GM23248 (cell line): ENCODE data around the gene ACTR10. TPM values are rescaled to one million over a fixed set of nuclear protein-coding genes. Genes with fewer than 3 reads are reported as not detected.

Experiments used
- DNase-seq: peaks from one replicate; pipeline ENCODE4 v3.0.0-alpha.2; 2015
- H2AFZ ChIP-seq: fragments of 200-600 bp; sonication (generic); 2 replicates; pipeline ENCODE4 v1.6.1; 2016; ENCODE audit warnings: antibody characterized with exemption
- H3F3A ChIP-seq: fragments of 200-600 bp; sonication (generic); 2 replicates; pipeline ENCODE4 v1.6.1; 2016; ENCODE audit warnings: mild to moderate bottlenecking, antibody characterized with exemption, mixed run types; ENCODE audit not compliant: insufficient read depth
- H3K27ac ChIP-seq: fragments of 200-600 bp; sonication (generic); 2 replicates; pipeline ENCODE4 v1.5.1; 2016; ENCODE audit warnings: mild to moderate bottlenecking
- H3K27me3 ChIP-seq: fragments of 200-600 bp; sonication (generic); replicated peaks from 2 replicates; pipeline ENCODE4 v1.6.1; 2016; ENCODE audit warnings: mild to moderate bottlenecking; ENCODE audit not compliant: insufficient read depth
- H3K36me3 ChIP-seq: fragments of 200-600 bp; sonication (generic); 2 replicates; pipeline ENCODE4 v1.6.1; 2016; ENCODE audit warnings: low read depth, mild to moderate bottlenecking
- H3K4me1 ChIP-seq: fragments of 200-600 bp; sonication (generic); 2 replicates; pipeline ENCODE4 v1.6.1; 2016; ENCODE audit warnings: mild to moderate bottlenecking; ENCODE audit not compliant: insufficient read depth
- H3K4me2 ChIP-seq: fragments of 200-600 bp; sonication (generic); one replicate; pipeline ENCODE4 v1.6.1; 2016; ENCODE audit warnings: mild to moderate bottlenecking; ENCODE audit not compliant: unreplicated experiment
- H3K4me3 ChIP-seq: fragments of 200-600 bp; sonication (generic); 2 replicates; pipeline ENCODE4 v1.5.1; 2016; ENCODE audit warnings: mild to moderate bottlenecking
- H3K79me2 ChIP-seq: fragments of 200-600 bp; sonication (generic); 2 replicates; pipeline ENCODE4 v1.6.1; 2016; ENCODE audit warnings: mild to moderate bottlenecking; ENCODE audit not compliant: insufficient read depth
- H3K9ac ChIP-seq: fragments of 200-600 bp; sonication (generic); 2 replicates; pipeline ENCODE4 v1.6.1; 2016; ENCODE audit warnings: mild to moderate bottlenecking
- H3K9me2 ChIP-seq: fragments of 200-600 bp; sonication (generic); 2 replicates; pipeline ENCODE4 v1.6.1; 2016; ENCODE audit warnings: mixed run types, mild to moderate bottlenecking, moderate library complexity; ENCODE audit not compliant: insufficient read depth
- H3K9me3 ChIP-seq: fragments of 200-600 bp; sonication (generic); one replicate; pipeline ENCODE4 v1.6.1; 2017; ENCODE audit warnings: low read depth
- H4K20me1 ChIP-seq: fragments of 200-600 bp; sonication (generic); 2 replicates; pipeline ENCODE4 v1.6.0; 2016; ENCODE audit not compliant: insufficient read depth
- EZH2 ChIP-seq: fragments of 200-600 bp; sonication (generic); IDR thresholded peaks from 2 replicates; pipeline ENCODE4 v1.6.1; 2018; ENCODE audit warnings: antibody characterized with exemption, mild to moderate bottlenecking; ENCODE audit not compliant: insufficient read depth, poor library complexity, severe bottlenecking
- EZH2phosphoT487 ChIP-seq: fragments of 200-600 bp; sonication (generic); IDR thresholded peaks from 2 replicates; pipeline ENCODE4 v1.6.1; 2018; ENCODE audit warnings: antibody characterized with exemption, moderate library complexity, mild to moderate bottlenecking, low read depth; ENCODE audit not compliant: insufficient read depth
- WGBS, 2 experiments: methylation state at CpG; one replicate each; pipeline ENCODE4 v1.1.6; 2015 to 2017; ENCODE audit warnings: low lambda C conversion rate in 2 of 2, low coverage in 1 of 2; ENCODE audit errors: missing lambda C conversion rate in 2 of 2; 5-methylcytosine and 5-hydroxymethylcytosine counted together
- in situ Hi-C: fragments of 300-500 bp; cut with MboI; formaldehyde crosslinking; loops from 2 replicates; pipeline ENCODE4 v1.15.0; 2020
- polyA plus RNA-seq: library from polyadenylated mRNA; unstranded; fragments of >200 nt; fragmentation: Nextera tagmentation; extraction: Ambion mirVana; gene quantifications from 2 replicates; pipeline ENCODE4 v1.2.1, GENCODE V29; 2016
- total RNA-seq: library from RNA; depleted of rRNA; stranded (reverse); fragments of >200 nt; shearing (Covaris generic); gene quantifications from 2 replicates; pipeline ENCODE4 v1.2.3, GENCODE V29; 2014

ACTR10 gene
- total and polyA plus RNA-seq, 2 experiments from 2014 or later, result 69.9 to 188 TPM

DNA sequence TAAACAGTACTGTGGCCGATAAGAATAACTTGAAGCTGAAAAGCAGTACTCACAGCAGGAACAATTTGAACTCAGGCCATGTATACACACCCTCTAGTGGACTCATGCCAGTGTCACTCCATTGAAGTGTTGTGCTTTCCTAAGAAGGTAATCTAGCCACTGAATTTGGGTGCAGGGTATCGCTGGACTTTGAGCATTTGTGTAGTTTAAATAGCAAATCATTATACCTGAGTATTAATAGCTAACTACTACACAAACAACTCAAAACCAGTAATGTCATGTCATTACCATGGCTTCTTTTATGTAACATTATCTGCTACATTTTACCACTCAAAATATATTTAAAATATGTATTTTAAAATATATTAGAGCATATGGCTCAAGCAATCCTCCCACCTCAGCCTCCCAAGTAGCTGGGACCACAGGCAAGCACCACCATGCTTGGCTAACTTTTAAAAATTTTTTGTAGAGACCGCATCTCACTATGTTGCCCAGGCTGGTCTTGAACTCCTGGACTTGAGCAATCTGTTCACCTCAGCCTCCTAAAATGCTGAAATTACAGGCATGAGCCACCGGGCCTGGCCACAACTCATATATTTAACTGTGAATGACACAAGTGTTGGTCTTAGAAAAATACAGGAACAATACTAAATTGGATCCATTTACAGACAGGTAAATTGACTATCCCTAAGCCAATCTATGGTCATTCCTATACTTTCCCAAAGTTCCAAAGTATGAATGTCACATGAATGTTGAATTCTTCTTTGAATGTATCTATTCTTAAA is 72.8 kb downstream of the ACTR10 start:
- peaks cover 100% of the 10 kb centered on the region for H3K79me2 ChIP-seq
- in situ Hi-C loops, result no loop called here
- peak overlapping the region; percentile 43 for H3K27ac ChIP-seq

GRCh38 chr14:58274881-58275280 is 74.9 kb downstream of the ACTR10 start:
- Histone ChIP-seq H3K4me1 (peaks cover 9% of the 10 kb centered on the region; the same call in 1 of the 2 replicates), H3K27ac (peak overlapping the region; percentile 4; the same call in 1 of the 2 replicates), H3K27me3 (no peaks in the 10 kb centered on the region), H3F3A (peaks cover 60% of the 10 kb centered on the region), H3K36me3 (peaks cover 47% of the 10 kb centered on the region), H3K9ac (no peak overlapping the region), H3K4me2 (no peak overlapping the region), H3K9me2 (no peaks in the 10 kb centered on the region), H3K9me3 (no peaks in the 10 kb centered on the region), H3K4me3 (no peak overlapping the region), H4K20me1 (peaks cover 6% of the 10 kb centered on the region; the same call in 1 of the 2 replicates), H2AFZ (no peak overlapping the region), H3K79me2 (peaks cover 100% of the 10 kb centered on the region)
- TF ChIP-seq EZH2, result no peak
- no peak for TF ChIP-seq EZH2phosphoT487
- DNase-seq, result no peak
- in situ Hi-C loops, result no loop called here

More for the DNA sequence above, 72.8 kb downstream of the ACTR10 start:
- no peaks in the 10 kb centered on the region for H3K9me3 ChIP-seq
- peaks cover 6% of the 10 kb centered on the region; the same call in 1 of the 2 replicates for H4K20me1 ChIP-seq
- peaks cover 74% of the 10 kb centered on the region for H3F3A ChIP-seq
- H3K9me2 ChIP-seq, result no peaks in the 10 kb centered on the region
- peak; percentile 65 for DNase-seq
- no peaks in the 10 kb centered on the region for H3K27me3 ChIP-seq
- WGBS, 2 experiments, result 75% methylated on average over 4 of the region's 4 CpGs
- no peak overlapping the region for H3K4me3 ChIP-seq
- no peak overlapping the region for H2AFZ ChIP-seq
- TF ChIP-seq EZH2phosphoT487 (no peak), EZH2 (no peak)
- H3K9ac ChIP-seq, result peak overlapping the region; percentile 41; the same call in 1 of the 2 replicates
- H3K36me3 ChIP-seq, result peaks cover 60% of the 10 kb centered on the region
- H3K4me2 ChIP-seq, result no peak overlapping the region
- H3K4me1 ChIP-seq, result peaks cover 9% of the 10 kb centered on the region; the same call in 1 of the 2 replicates

DNA sequence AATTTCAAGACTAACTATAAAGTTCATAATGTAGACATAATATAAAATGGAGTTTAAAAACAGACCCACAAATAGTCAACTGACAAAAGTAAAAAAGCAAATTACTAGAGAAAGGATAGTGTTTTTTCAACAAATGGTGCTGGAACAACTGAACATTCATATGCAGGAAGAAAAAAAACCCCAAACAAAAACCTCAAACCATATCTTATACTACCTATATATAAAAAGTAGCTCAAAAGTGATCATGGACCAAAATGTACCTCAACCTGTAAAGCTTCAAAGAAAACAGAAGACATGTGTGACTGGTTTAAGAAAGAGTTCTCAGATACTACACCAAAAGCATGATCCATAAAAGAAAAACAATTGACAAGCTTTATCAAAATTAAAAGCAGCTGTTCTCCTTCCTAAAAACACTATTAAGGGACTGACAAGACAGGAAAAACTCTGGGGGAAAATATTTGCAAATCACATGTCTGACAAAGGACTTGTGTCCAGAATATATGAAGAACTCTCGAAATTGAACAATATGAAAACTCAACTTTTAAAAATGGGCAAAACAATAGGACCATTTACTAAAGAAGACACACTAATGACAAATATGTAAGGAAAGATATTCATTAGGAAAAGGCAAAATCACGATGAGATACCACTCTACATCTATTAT is 75.7 kb downstream of the ACTR10 start:
- DNase-seq, result no peak
- H3K79me2 ChIP-seq, result peaks cover 100% of the 10 kb centered on the region
- H3K27ac ChIP-seq, result peak overlapping the region; percentile 4; the same call in 1 of the 2 replicates
- peaks cover 39% of the 10 kb centered on the region for H3K36me3 ChIP-seq
- in situ Hi-C loops, result no loop called here
- TF ChIP-seq EZH2phosphoT487, result no peak
- no peak for TF ChIP-seq EZH2
- H3K9ac ChIP-seq, result no peak overlapping the region
- H3F3A ChIP-seq, result peaks cover 56% of the 10 kb centered on the region
- no peaks in the 10 kb centered on the region for H3K9me2 ChIP-seq
- H2AFZ ChIP-seq, result no peak overlapping the region
- H3K9me3 ChIP-seq, result no peaks in the 10 kb centered on the region
- H3K4me1 ChIP-seq, result peaks cover 11% of the 10 kb centered on the region
- H4K20me1 ChIP-seq, result peaks cover 8% of the 10 kb centered on the region; the same call in 1 of the 2 replicates
- H3K27me3 ChIP-seq, result no peaks in the 10 kb centered on the region
- 95% methylated on average over 2 of the region's 2 CpGs for WGBS, 2 experiments
- H3K4me2 ChIP-seq, result no peak overlapping the region
- no peak overlapping the region for H3K4me3 ChIP-seq

DNA sequence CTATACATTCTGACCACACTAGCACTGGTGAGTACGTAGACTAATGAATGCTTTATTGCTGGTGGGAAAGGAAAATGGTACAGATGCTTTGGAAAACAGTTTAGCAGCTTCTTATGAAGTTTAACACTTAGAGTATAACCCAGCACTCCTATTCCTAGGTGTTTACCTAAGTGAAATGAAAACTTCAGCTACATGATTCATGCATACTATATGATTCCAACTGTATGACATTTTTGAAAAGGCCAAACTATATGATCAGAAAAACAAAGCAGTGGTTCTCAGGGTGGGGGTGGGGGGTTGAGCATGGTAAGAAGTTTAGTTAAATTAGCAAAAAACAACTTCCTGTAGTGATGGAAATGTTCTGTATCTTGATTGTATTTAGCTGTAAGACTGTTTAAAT is 76.3 kb downstream of the ACTR10 start:
- H3K27ac ChIP-seq, result no peak overlapping the region
- H2AFZ ChIP-seq, result no peak overlapping the region
- DNase-seq, result no peak
- H3K9me3 ChIP-seq, result no peaks in the 10 kb centered on the region
- no peaks in the 10 kb centered on the region for H3K9me2 ChIP-seq
- peaks cover 100% of the 10 kb centered on the region for H3K79me2 ChIP-seq
- in situ Hi-C loops, result no loop called here
- peaks cover 58% of the 10 kb centered on the region for H3F3A ChIP-seq
- no peak for TF ChIP-seq EZH2
- TF ChIP-seq EZH2phosphoT487, result no peak
- H3K4me3 ChIP-seq, result no peak overlapping the region
- H3K27me3 ChIP-seq, result no peaks in the 10 kb centered on the region
- no peak overlapping the region for H3K9ac ChIP-seq
- peaks cover 35% of the 10 kb centered on the region for H3K36me3 ChIP-seq
- 95 to 98% methylated on average over 1 of the region's 1 CpG for WGBS, 2 experiments
- peaks cover 10% of the 10 kb centered on the region; the same call in 1 of the 2 replicates for H4K20me1 ChIP-seq
- H3K4me2 ChIP-seq, result no peak overlapping the region
- H3K4me1 ChIP-seq, result peaks cover 16% of the 10 kb centered on the region
